Lower lobe of right lung (tissue), 2 donors: ENCODE results near the gene MACROD2. TPM values are rescaled to one million over a fixed set of nuclear protein-coding genes. Genes with fewer than 3 reads are reported as not detected.

Source experiments
- ATAC-seq, 2 donors: fragments of 200-7000 bp; cut with Tn5 transposase; one replicate each; pipeline ENCODE4 v1.9.1; 2020 to 2022; ENCODE audit warnings: mild to moderate bottlenecking in 2 of 2, moderate library complexity in 2 of 2
- DNase-seq: peaks from one replicate; pipeline ENCODE4 v3.0.0-alpha.2; 2020
- H3K27ac ChIP-seq: fragments of 200-600 bp; one replicate; pipeline ENCODE4 v1.8.0; 2022
- H3K27me3 ChIP-seq: fragments of 200-600 bp; one replicate; pipeline ENCODE4 v1.8.0; 2022; ENCODE audit warnings: low read depth
- H3K36me3 ChIP-seq: fragments of 200-600 bp; one replicate; pipeline ENCODE4 v1.8.0; 2022; ENCODE audit warnings: mild to moderate bottlenecking
- H3K4me1 ChIP-seq: fragments of 200-600 bp; one replicate; pipeline ENCODE4 v1.8.0; 2022
- H3K4me3 ChIP-seq: fragments of 200-600 bp; one replicate; pipeline ENCODE4 v1.8.0; 2022; ENCODE audit warnings: mild to moderate bottlenecking
- H3K9me3 ChIP-seq: fragments of 200-600 bp; one replicate; pipeline ENCODE4 v1.8.0; 2022
- CTCF ChIP-seq: fragments of 200-600 bp; IDR thresholded peaks from one replicate; pipeline ENCODE4 v1.8.0; 2022; ENCODE audit warnings: antibody characterized with exemption, mild to moderate bottlenecking
- intact Hi-C: fragments of 100-400 bp; cut with DNase I; formaldehyde crosslinking; loops from one replicate; pipeline ENCODE4 v1.11.0; 2022
- total RNA-seq: library from RNA; stranded (reverse); fragmentation: NEBNext Ultra II Directional; extraction: Animal tissue kit (Norgen Biotek cat#: 25700); gene quantifications from one replicate; pipeline ENCODE4 v1.2.1, GENCODE V29; 2021
- donor health status: DM: no; HTN: yes; CAD: no; lungs with severe emphysema.

The MACROD2 gene
- total RNA-seq, 1 donor from 2014 or later = 73.0 TPM

GRCh38 chr20:15039088-15039752, 1043.9 kb downstream of the MACROD2 start:
- Histone ChIP-seq H3K4me3 (no peak overlapping the region), H3K27me3 (no peaks in the 10 kb centered on the region), H3K9me3 (no peaks in the 10 kb centered on the region), H3K36me3 (no peaks in the 10 kb centered on the region), H3K27ac (peak overlapping the region; percentile 44), H3K4me1 (no peaks in the 10 kb centered on the region)
- DNase-seq (no peak), ATAC-seq (peak; percentile 85 to 90)
- intact Hi-C loops = no loop called here
- no peak for TF ChIP-seq CTCF

- H3K4me1 ChIP-seq = no peaks in the 10 kb centered on the region
- no peaks in the 10 kb centered on the region for H3K27me3 ChIP-seq
- intact Hi-C loops = no loop called here
- H3K27ac ChIP-seq = no peak overlapping the region
- DNase-seq = no peak
- H3K9me3 ChIP-seq = no peaks in the 10 kb centered on the region
- ATAC-seq = no peak
- TF ChIP-seq CTCF = no peak
- no peaks in the 10 kb centered on the region for H3K36me3 ChIP-seq
- no peak overlapping the region for H3K4me3 ChIP-seq
Measured at GRCh38 chr20:15042723-15043122, 1047.4 kb downstream of the MACROD2 start.

GRCh38 chr20:15045246-15045645, 1049.9 kb downstream of the MACROD2 start:
- no peaks in the 10 kb centered on the region for H3K36me3 ChIP-seq
- H3K4me3 ChIP-seq = no peak overlapping the region
- H3K27me3 ChIP-seq = no peaks in the 10 kb centered on the region
- DNase-seq = no peak
- no peak overlapping the region for H3K27ac ChIP-seq
- intact Hi-C loops = no loop called here
- TF ChIP-seq CTCF = no peak
- H3K9me3 ChIP-seq = no peaks in the 10 kb centered on the region
- ATAC-seq = peak; percentile 58 to 82
- H3K4me1 ChIP-seq = no peaks in the 10 kb centered on the region

GRCh38 chr20:15047042-15047441, 1051.7 kb downstream of the MACROD2 start:
- Histone ChIP-seq H3K9me3 (no peaks in the 10 kb centered on the region), H3K27ac (no peak overlapping the region), H3K4me1 (no peaks in the 10 kb centered on the region), H3K36me3 (no peaks in the 10 kb centered on the region), H3K4me3 (no peak overlapping the region), H3K27me3 (no peaks in the 10 kb centered on the region)
- intact Hi-C loops = no loop called here
- TF ChIP-seq CTCF = no peak
- peak; percentile 61 to 68 for ATAC-seq
- DNase-seq = no peak

- Histone ChIP-seq H3K27me3 (no peaks in the 10 kb centered on the region), H3K4me3 (no peak overlapping the region), H3K27ac (no peak overlapping the region), H3K36me3 (no peaks in the 10 kb centered on the region), H3K4me1 (no peaks in the 10 kb centered on the region), H3K9me3 (no peaks in the 10 kb centered on the region)
- no peak for TF ChIP-seq CTCF
- ATAC-seq (no peak), DNase-seq (no peak)
- intact Hi-C loops = no loop called here
Measured at GRCh38 chr20:15047601-15048000, 1052.3 kb downstream of the MACROD2 start.
